ENCODE measurements around the gene KRT84.
A peak's percentile ranks its signal among the peaks of the same experiment; 100 is the strongest.
"Not testable (repeated sequence)": the region's sequence is repeated elsewhere in the genome, so short reads cannot be mapped to it uniquely, and the experiment has no call there.

Gene KRT84

DNA sequence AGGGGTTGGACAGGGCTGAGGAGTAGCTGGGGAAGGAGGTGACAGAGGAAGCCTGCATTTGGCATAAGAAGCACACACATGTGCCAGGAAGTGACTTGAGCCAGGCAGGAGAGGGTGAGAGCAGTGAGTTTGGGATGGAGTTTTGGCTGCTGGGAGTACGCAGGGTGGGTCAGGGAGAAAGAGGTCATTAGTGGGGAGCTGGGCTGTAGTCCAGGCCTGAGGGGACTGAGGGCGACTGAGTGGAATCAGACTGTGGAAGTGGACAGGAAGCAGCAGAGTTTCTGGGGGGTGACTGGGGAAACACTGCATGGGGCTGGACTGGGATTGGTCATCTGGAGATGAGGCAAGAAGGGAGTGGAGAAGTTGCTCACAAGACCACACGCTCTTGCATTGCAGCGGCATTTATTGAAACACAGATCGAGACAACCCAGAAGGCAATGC lies 25.8 kb downstream of the KRT84 start:
- DNase-seq, result no peak

DNA sequence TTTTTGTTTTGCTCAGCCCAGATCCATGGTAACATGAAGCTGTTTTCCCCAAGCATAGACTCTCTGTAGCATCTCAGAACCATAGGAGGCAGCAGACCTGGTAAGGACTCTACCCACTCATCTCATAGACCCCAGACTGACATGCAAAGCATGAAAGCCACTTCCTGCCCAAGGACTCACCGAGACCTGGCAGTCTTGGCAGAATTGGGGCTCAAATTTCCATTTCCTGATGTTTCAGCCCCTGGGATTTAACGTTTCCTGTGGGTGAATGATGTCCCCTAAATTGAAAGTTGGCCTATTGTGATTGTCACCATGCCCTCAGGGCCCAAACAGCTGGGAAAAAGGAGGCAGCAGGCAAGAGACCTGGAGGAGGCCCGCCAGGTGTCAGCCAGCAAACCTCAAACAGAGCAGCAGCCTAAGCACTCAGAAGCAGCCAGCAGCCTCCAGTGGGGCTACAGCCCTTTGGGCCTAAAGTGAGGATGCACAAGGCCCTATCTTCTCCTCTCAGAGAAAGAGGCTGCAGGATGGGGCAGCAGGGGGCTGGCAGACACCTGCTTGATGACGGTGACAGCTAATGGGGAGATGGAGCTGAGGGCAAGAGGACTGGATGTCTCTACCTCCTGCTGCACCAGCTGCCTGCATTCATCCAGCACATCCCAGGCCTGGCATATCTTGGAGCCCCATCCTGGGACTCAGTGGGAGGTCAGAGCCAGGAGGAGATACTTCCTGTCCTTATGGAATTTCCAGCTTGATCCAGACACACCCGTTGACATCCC lies 26.7 kb downstream of the KRT84 start:
- no peak for DNase-seq

DNA sequence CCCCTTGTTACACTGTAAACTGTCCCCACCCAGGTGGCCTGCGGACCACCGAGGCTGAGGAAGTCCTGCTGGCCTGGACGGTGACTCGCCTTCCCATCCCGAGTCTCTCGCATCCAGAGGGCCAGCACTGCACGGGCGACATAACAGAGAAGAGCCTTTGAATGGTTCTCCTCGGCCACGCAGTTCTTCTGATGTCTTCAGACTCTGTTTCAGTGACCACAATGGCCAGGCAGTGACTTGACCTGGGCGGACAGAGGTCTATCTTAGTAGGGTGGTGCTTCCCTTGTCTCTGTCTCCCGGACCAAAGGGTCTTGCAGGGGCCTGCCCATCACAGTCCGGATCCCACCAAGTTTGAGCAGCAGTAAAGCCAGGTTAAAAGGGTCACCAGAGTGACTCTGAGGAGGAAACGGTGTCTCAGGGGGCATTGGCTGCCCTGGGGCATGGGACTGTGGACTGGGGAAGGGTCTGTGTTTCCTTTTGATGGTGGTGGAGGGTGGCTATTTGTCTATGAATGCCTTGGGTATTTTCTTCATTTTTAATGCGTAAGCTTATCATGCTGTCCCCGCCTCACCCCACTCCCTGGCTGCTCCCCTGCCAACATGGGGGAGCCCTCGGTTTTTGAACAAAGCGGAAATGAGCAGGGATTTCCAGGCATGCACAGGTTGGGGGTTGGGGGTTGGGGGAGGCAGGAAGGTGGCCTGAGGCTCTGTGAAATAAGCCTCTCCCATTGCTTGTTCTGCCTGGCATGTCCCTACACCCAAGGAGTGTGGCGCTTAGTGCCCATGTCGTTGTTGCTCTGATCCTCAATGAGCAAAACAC lies 28.5 kb downstream of the KRT84 start:
- no peak for DNase-seq

DNA sequence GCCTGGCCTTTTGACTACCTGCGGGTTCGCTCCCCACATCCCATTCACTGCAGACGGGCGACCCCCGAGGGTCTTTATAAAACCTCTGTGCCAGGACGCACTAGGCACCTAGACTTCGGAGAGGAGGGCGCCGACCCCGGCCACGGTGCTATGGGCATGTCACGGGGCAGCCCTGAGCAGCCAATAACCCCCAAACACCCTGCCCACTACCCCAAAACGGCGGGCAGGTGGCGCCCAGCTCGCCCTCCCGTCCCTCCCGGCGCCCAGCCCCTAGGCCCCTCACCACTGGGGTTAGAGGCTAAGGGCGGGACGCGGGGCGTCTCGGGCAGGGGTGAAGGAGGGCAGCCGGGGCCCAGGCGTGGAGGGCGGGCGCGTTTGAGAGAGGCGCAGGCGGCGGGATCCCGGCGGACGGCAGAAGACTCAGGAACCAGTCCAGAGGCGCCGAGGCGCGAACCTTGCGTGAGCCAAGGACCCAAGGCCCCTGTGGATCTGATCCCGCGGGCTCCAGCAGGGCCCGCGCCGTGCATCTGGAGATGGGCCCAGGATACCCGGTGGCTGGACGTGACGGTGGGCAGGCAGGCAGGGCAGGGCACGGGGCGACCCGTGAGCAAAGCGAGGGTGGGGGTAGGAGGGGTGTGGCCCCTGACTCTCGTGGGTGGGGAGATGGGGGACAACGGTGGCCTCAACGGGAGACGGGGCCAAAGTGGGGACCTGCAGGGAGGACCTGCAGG lies 29.3 kb downstream of the KRT84 start:
- no peak for DNase-seq

DNA sequence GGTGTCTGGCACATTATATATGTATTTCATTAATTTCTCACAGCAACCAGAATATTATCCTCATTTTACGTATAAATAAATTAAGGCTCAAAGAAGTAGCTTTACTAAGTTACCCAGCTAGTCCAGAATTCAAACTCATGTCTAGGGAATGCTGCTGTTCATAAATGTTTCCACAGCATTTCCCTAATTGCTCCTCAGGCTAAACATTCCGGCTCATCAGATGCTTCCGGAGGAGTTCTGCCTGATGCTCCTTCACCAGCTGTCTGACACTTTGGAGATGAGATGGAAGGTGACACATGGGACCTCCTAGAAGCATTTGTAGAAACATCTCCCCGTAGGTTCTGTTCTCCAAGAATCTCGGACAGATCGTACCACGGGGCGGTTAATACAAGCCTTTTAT lies 30.3 kb downstream of the KRT84 start:
- DNase-seq, result no peak

DNA sequence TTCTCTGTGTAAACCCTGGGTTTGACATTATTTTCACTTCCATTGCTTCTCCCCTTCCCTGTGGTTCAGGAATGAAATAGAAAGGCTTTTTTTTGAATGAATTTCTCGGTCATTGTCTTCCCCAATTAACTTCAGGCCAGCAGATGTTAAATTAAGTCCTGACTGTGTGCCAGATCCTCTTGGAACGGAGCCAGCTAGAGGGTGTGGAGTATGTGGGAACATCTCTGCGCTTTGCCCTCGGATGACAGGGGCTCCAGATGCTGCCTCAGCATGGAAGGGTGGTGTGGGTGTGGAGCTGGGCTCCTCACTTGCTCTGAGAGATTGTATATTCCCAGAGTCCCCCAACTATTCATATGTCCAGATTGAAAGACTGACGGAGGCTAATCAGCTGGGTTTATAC lies 31.3 kb downstream of the KRT84 start:
- DNase-seq, result no peak

DNA sequence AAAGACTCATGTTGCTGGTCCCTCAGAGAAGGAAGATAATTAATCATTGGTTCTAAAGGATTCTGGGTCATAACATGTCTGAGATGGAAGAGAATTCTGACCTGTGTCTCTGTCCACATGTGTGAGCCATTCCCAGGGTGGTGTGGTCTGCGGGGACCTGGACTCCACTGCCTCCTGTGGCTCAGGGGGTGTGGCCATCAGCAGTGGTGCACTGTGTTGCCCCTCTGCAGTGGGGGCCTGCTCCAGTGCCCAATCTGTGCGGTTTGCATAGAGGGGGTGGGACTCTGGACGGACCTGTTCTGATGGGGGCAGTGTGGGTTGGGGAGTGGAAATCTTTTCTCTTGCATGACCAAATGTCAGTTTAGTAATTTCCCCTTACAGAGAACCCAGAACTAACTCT lies 31.7 kb downstream of the KRT84 start:
- DNase-seq, result no peak

DNA sequence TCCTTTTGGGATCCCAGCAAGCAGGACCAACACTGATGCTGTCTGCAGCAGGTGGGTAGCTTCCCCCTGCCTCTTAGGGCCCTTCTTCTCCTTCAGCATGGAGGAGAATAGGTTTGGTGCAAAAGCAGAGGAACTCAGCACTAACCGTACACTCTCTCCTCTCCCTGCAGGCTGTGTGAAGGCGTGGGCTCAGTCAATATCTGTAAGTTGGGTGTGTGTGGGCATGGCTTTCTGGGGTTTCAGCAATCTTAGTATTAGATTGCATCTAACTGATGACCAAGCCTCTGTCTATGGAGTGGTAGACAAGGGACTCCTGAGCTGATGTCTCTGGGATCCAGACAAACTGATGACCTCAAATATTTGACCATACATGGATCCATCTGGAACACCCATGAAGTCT lies 32.5 kb downstream of the KRT84 start:
- no peak for DNase-seq

DNA sequence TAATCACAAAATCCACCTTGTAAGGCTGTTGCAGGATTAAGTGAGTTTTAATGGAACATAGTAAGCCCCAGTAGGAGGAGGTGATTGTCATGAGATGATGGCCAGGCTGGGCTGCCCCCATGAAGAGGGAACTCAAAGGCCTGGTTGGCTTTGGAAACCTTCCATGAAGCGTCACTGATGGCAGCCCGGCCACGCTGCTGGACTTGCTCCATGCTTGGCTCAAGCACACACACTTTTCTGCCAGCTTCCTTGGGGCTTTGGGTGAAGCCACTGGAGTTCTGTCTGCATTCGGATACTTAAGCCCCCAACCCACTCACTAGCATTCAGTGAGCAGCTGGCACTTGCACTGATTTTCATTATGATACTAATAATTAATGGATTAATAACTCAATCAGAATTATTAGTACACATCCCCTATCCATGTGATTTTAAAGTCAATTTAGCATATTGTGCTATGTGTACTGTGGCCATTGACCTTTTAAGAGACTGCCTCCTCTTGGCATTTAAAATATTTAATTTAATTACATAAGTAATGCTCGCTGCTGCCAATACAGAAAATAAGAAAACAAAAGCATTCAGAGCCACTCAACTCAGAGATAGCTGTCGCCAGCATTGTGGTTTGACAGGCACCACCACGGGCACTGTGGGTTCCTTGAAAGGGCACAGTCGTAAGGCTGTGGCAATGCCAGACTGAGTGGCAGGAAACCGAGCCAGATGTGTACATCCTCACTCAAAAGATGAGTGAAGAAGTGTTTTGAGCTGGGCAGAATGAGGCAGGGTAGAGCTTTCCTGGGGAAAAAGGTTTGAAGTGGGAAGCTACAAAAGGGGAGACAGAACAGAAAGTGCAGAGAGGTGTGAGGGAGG lies 34.0 kb downstream of the KRT84 start:
- DNase-seq, result peak; percentile 32

DNA sequence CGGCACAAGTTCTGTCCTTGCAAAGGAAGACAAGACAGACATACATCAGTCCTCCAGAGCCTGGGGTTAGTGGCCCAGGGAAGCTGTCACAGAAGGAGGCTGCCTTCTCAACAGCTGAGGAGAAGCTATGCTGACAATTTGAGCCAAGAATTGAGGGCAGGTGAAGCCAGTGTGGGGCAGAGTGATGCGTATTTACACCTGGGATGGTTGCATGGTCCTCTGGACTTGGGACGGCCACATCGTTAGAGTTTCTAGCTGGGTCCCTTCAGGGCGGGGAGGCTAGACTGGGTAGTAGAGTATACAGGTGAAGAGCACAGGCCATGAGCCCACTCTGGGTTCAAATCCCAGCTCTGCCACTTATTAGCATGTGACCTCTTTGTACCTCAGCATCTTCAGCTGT lies 34.7 kb downstream of the KRT84 start:
- no peak for DNase-seq

DNA sequence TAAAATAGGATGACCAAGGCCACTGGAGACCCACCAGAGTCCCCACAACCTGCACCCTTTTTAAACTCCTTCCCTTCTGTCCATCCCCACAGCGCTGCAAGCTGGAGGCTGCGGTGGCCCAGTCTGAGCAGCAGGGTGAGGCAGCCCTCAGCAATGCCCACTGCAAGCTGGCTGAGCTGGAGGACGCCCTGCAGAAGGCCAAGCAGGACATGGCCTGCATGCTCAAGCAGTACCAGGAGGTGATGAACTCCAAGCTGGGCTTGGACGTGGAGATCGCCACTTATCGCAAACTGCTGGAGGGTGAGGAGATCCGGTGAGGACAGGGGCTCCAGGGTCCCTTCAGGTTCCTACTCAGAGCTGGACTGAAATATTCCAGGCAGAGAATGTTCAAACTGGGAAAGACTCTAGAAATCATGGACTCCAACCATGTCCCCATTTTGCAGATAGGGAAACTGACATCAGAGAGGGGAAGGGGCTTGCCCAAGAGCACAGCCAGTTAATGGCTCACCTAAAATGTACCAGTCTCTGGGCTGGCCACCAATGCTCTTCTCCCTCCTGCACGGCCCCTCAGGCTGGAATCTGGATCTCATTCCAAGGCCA lies 35.3 kb downstream of the KRT84 start:
- no peak for DNase-seq

DNA sequence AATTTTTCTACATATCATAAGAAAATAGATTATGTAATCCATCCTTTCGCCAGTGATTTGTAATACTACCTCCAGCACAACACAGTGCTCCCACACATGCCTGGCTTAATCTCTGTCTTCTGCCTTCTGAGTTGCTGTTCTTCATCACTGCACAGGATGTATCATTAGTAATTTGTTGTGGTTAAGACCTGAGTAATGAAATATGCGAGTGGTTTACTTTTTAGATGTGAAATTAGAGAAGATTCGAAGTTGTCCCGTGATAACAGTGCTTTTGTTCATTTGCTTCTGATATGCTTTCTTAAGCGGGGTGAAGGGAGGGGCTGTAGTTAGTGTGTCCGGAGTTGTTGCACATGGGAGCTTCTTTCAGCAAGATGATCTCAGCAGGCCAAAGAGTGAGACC lies 36.3 kb downstream of the KRT84 start:
- DNase-seq, result no peak

DNA sequence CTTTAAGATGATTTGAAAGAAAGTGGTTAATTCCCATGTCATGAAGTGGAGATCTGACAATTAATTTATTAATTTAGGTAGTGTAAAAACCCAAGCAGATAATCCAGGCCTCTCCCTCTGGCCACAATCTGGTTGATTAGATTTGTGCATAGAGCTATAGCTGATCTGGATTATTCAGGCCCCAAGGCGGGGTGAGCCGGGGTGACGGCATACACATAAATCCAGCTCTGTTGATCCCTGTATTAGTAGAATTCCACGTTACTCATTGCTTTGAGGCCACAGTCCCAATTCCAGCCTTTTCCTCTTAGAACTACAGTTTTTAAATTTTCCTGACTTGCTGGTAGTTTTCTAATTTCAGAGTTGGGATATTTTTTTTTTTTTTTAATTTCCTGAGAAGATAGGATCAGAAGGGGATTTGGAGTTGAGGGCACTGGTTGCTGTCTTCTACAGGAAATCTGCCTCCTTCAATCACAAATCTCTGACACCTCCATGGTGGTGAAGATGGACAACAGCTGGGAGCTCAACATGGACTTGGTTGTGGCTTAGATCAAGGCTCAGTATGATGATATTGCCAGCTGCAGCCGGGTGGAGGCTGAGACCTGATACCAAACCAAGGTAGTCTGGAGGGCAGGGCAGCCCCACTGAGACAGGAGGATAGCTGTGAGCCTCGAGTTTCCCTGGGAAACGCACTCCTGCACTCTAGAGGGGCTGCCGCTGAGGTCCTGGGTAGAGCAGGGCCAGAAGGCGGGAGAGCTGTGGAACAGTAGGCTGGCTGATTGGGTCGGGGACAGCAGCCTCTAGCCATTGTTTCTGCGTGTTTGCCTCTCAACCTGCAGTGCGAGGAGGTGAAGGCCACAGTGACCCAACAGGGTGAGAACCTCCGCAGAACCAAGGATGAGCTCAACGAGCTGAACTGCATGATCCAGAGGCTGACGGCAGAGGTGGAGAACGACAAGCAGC lies 37.6 kb downstream of the KRT84 start:
- DNase-seq, result no peak

DNA sequence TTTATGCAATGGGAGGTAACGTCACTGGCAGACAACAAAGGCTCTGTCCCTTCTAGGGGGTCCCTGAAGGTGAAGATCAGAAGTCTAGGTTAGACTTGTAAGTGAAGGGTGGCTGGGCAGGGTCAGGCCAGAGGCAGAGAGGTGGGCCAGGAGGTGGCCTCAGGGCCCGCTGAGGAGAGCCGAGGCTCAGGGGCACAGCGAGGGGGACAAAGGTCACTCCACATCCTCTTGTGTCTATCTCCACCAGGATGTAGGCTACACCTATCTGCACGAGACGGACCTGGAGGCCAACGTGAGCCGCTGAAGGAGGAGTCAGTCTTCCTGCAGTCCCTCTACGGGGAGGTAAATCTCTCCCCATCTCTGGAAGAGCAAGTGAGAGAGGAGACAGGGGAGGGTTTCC lies 38.4 kb downstream of the KRT84 start:
- no peak for DNase-seq

DNA sequence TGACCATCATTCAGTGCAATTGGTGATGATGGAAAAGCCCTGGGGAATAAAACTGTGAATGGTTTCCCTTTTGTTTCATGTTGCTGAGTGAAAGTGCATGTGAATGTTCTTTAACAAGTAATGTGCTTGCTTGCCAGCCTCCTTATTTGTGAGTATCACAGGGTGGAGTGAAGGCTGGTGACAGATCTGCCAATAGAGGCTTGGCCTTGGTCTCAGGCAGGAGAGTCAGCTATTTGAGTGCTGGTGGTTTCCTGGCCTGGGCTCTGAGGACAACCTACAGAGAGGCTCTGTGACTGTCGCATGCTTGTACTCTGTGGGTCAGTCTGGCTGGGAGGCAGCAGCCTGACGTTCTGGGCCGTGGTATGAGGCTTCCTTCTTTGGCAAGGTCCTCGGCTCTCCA lies 38.9 kb downstream of the KRT84 start:
- no peak for DNase-seq

DNA sequence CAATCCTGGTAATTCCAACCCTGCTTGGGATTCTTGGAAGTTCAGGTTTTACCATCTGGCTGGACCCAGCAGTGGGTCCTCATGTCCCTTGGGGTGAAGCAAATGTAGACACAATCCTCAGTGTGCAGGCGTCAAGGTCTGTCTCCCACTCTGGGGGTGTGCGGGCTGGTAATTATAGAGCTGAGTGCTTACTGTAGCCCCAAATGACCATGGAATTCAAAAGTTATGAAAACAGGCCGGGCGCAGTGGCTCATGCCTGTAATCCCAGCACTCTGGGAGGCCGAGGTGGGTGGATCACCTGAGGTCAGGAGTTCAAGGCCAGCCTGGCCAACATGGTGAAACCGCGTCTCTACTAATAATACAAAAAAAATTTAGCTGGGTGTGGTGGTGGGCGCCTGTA lies 40.4 kb downstream of the KRT84 start:
- DNase-seq, result not testable (repeated sequence)

DNA sequence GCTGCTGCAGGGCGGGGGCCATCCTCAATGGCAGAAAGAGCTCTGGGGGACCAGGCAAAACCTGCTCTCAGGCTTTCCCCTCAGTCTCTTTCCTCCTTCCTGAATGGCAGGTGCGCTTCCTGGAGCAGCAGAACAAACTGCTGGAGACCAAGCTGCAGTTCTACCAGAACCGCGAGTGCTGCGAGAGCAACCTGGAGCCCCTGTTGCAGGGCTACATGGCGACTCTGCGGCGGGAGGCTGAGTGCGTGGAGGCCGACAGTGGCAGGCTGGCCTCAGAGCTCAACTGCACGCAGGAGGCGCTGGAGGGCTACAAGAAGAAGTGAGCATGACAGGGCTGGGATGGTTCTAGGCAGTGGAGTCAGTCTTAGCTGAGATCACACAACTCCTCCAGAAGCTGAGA lies 41.3 kb downstream of the KRT84 start:
- DNase-seq, result no peak

DNA sequence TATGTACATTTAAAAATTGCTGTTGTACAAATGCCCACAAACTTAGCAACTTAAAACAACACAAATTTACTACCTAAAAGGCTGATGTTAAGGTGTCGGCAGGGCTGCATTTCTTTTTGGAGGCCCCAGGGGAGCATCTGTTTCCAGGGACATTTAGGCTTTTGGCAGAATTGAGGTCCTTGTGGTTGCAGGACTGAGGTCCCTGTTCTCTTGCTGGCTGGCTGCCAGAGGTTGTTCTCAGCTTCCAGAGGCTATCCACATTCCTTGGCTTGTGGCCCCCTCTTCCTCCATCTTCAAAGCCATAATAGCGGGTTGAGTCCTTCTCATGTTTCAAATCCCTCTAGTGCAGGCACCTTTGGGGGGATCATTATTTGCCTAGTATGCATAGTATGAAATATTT lies 41.9 kb downstream of the KRT84 start:
- no peak for DNase-seq

DNA sequence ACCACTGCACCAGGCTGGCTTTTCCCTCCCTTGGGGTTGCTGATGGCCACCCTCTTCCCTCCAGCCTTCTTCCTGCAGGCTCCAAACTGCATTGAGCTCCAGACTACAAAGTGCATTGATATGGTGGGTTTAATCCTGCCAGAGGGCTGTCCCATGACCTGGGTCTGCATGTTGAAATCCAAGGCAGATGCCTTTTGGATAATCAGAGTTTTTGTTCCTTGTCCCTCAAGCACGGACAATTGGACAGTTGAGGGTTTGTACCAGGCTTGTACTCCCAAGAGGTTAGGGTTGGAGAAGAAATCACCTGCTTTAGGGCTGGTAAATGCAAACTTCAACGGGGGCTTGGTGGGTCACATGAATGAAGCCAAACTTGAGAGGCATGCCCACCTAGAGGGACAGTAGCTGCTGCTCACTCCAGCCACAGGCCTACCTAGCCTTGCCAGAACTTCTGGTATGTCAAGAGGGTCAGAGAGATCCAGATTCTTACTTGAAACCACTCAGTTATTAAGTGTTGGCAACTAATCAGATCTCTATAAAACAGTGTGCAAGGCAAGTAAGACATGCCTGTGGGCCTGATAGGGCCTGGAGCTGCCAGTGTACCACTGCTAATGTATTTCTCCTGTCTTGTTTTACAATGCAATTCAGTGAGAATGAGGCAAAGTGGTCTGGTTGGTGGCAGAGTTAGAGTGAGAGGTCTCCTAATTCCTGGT lies 42.5 kb downstream of the KRT84 start:
- DNase-seq, result no peak

DNA sequence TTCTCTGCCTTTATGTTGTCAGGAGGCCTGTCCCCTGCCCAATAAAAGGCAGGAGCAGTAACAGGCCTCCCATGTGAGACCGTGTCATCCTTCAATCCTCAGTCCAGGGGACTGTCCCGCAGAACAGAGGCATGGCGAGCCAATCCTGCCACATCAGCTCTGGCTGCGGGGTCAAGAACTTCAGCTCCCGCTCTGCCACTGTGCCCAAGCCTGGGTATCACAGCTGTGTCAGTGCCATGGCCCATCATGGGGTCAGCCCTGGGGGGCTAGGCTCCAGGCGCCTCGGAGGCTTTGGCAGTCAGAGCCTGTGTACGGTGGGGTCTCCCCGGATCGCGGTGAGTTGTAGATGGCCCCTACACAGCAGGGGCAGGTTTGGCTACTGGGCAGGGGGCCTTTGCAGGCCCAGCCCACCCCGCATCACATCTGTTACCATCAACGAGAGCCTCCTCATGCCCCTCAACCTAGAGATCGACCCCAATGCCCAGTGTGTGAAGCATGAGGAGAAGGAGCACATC lies 44.3 kb downstream of the KRT84 start:
- no peak for DNase-seq
